GM19351 (cell line): Measurements from ENCODE around the gene LRRC61.

Source experiments
- ATAC-seq: cut with Tn5 transposase; IDR thresholded peaks from one replicate; pipeline ENCODE4 v1.9.1; 2021; ENCODE audit warnings: mild to moderate bottlenecking, moderate library complexity; ENCODE audit not compliant: unreplicated experiment

The LRRC61 gene

GRCh38 chr7:150346922-150347321 lies 23.8 kb downstream of the LRRC61 start:
- ATAC-seq = no peak

GRCh38 chr7:150351587-150352194 lies 28.5 kb downstream of the LRRC61 start:
- no peak for ATAC-seq

- no peak for ATAC-seq
Observed at GRCh38 chr7:150355666-150356059, 32.5 kb downstream of the LRRC61 start.

- ATAC-seq = peak; percentile 54
Observed at GRCh38 chr7:150356265-150356897, 33.2 kb downstream of the LRRC61 start.

- peak; percentile 71 for ATAC-seq
Observed at GRCh38 chr7:150357270-150357669, 34.1 kb downstream of the LRRC61 start.

- no peak for ATAC-seq
Observed at GRCh38 chr7:150357771-150358427, 34.7 kb downstream of the LRRC61 start.

GRCh38 chr7:150358433-150358832 lies 35.3 kb downstream of the LRRC61 start:
- no peak for ATAC-seq

- ATAC-seq = no peak
Observed at GRCh38 chr7:150358988-150359621, 36.0 kb downstream of the LRRC61 start.

- ATAC-seq = no peak
Observed at GRCh38 chr7:150359622-150360362, 36.6 kb downstream of the LRRC61 start.

- no peak for ATAC-seq
Observed at GRCh38 chr7:150360363-150361058, 37.4 kb downstream of the LRRC61 start.

GRCh38 chr7:150361402-150361801 lies 38.2 kb downstream of the LRRC61 start:
- ATAC-seq = no peak

GRCh38 chr7:150361807-150362621 lies 38.9 kb downstream of the LRRC61 start:
- no peak for ATAC-seq

GRCh38 chr7:150363370-150363769 lies 40.2 kb downstream of the LRRC61 start:
- no peak for ATAC-seq

- no peak for ATAC-seq
Observed at GRCh38 chr7:150363872-150364271, 40.7 kb downstream of the LRRC61 start.

GRCh38 chr7:150365194-150365593 lies 42.0 kb downstream of the LRRC61 start:
- ATAC-seq = no peak

GRCh38 chr7:150365673-150366398 lies 42.7 kb downstream of the LRRC61 start:
- no peak for ATAC-seq

GRCh38 chr7:150367677-150368095 lies 44.5 kb downstream of the LRRC61 start:
- no peak for ATAC-seq

GRCh38 chr7:150368096-150368883 lies 45.1 kb downstream of the LRRC61 start, which contains the start of gene REPIN1:
REPIN1 (plus strand) TSS chr7:150368822; CDS start chr7:150369712, 890 bp downstream.
- peak; percentile 53 for ATAC-seq
